ENCODE measurements around the gene METAP1D.

- TF ChIP-seq E2F1 (CRISPR knock-in tag; IDR thresholded peaks at IDR 0.05) = no peak
- TF ChIP-seq ZNF396 (CRISPR knock-in tag; IDR thresholded peaks at IDR 0.05; ENCODE audit: borderline replicate concordance) = no peak
- no peak for TF ChIP-seq SOX15 (CRISPR knock-in tag; IDR thresholded peaks at IDR 0.05)
- no peak for TF ChIP-seq FOXP1 (CRISPR knock-in tag; IDR thresholded peaks at IDR 0.05; ENCODE audit: borderline replicate concordance)
- no peak for TF ChIP-seq SMAD3 (CRISPR knock-in tag; IDR thresholded peaks at IDR 0.05; ENCODE audit: borderline replicate concordance)
- no peak for TF ChIP-seq STAT6 (CRISPR knock-in tag; conservative IDR thresholded peaks at IDR 0.05; ENCODE audit: low read depth)
- no peak for TF ChIP-seq SMAD4 (CRISPR knock-in tag; IDR thresholded peaks at IDR 0.05)
- no peak for TF ChIP-seq ARID4B (CRISPR knock-in tag; IDR thresholded peaks at IDR 0.05; ENCODE audit: borderline replicate concordance)
Observed at GRCh38 chr2:172000696-172001361, 1.1 kb downstream of the METAP1D start.

Measured in WTC11 (cell line).